CD14-positive monocyte (primary cell): ENCODE data around the gene PRPF31. TPM values are rescaled to one million over a fixed set of nuclear protein-coding genes. Genes with fewer than 3 reads are reported as not detected.
"Not testable (repeated sequence)": the region's sequence is repeated elsewhere in the genome, so short reads cannot be mapped to it uniquely, and the experiment has no call there.

Source experiments
- DNase-seq, 3 donors: peaks; one replicate each; pipeline ENCODE4 v3.0.0-alpha.2; 2011 to 2022
- H2AFZ ChIP-seq: 2 replicates; pipeline ENCODE4 v1.6.0; 2012; ENCODE audit warnings: mild to moderate bottlenecking, low read depth, low read length, inconsistent platforms; ENCODE audit not compliant: insufficient read depth, poor library complexity, severe bottlenecking
- H3K27ac ChIP-seq, 2 donors: 1 replicate in 1 of 2; 2 replicates in 1 of 2; pipeline ENCODE4 v1.5.1; 2012 to 2013; ENCODE audit warnings: low read length in 2 of 2, control low read depth in 1 of 2, inconsistent platforms in 1 of 2, low read depth in 1 of 2, mild to moderate bottlenecking in 1 of 2
- H3K27me3 ChIP-seq, 2 donors: one replicate each; pipeline versions ENCODE4 v1.6.0 to v1.6.1; 2011 to 2013; ENCODE audit warnings: low read length in 2 of 2; ENCODE audit not compliant: control insufficient read depth in 2 of 2, insufficient read depth in 2 of 2
- H3K36me3 ChIP-seq, 2 donors: replicated peaks in 1 of 2; 1 replicate in 1 of 2; 2 replicates in 1 of 2; pipeline versions ENCODE4 v1.5.1 to v1.6.1; 2012 to 2013; ENCODE audit warnings: low read length in 2 of 2, control low read depth in 1 of 2, inconsistent platforms in 1 of 2, mild to moderate bottlenecking in 1 of 2; ENCODE audit not compliant: insufficient read depth in 2 of 2, control insufficient read depth in 1 of 2
- H3K4me1 ChIP-seq, 2 donors: 1 replicate in 1 of 2; 2 replicates in 1 of 2; pipeline versions ENCODE4 v1.5.1 to v1.6.1; 2012 to 2013; ENCODE audit warnings: low read length in 2 of 2, control low read depth in 1 of 2, inconsistent platforms in 1 of 2, mild to moderate bottlenecking in 1 of 2, moderate library complexity in 1 of 2; ENCODE audit not compliant: insufficient read depth in 2 of 2, control insufficient read depth in 1 of 2
- H3K4me2 ChIP-seq: replicated peaks from 2 replicates; pipeline ENCODE3; 2012; ENCODE audit warnings: low read length, moderate library complexity, mild to moderate bottlenecking; ENCODE audit not compliant: poor library complexity, severe bottlenecking; ENCODE audit errors: extremely low read depth
- H3K4me3 ChIP-seq, 3 experiments: fragments of 200-600 bp in 1 of 3; sonication (generic) in 1 of 3; replicated peaks in 1 of 3; 1 replicate in 2 of 3; 2 replicates in 1 of 3; pipeline ENCODE4 v1.5.1; 2011 to 2013; ENCODE audit warnings: low read length in 3 of 3, mild to moderate bottlenecking in 3 of 3, control low read depth in 2 of 3, low read depth in 2 of 3, inconsistent platforms in 1 of 3, moderate library complexity in 1 of 3
- H3K79me2 ChIP-seq: 2 replicates; pipeline ENCODE4 v1.6.0; 2012; ENCODE audit warnings: mild to moderate bottlenecking, control low read depth, inconsistent platforms, low read length, moderate library complexity; ENCODE audit not compliant: insufficient read depth
- H3K9ac ChIP-seq: 2 replicates; pipeline ENCODE4 v1.6.0; 2017; ENCODE audit warnings: low read length, mild to moderate bottlenecking; ENCODE audit not compliant: insufficient read depth, poor library complexity, severe bottlenecking
- H3K9me3 ChIP-seq, 2 donors: replicated peaks in 1 of 2; 1 replicate in 1 of 2; 2 replicates in 1 of 2; pipeline versions ENCODE4 v1.5.1 to v1.6.1; 2012 to 2013; ENCODE audit warnings: low read length in 2 of 2, control low read depth in 1 of 2; ENCODE audit not compliant: control insufficient read depth in 1 of 2, insufficient read depth in 1 of 2
- H4K20me1 ChIP-seq: 2 replicates; pipeline ENCODE4 v1.6.0; 2012; ENCODE audit warnings: mild to moderate bottlenecking, low read length, control low read depth, moderate library complexity; ENCODE audit not compliant: insufficient read depth
- H3K27ac Mint-ChIP-seq, 7 donors: one replicate each; pipeline ENCODE4 v1.8.0; 2020; ENCODE audit warnings: mild to moderate bottlenecking in 7 of 7, mixed read lengths in 7 of 7, moderate library complexity in 6 of 7, inconsistent platforms in 2 of 7
- H3K27me3 Mint-ChIP-seq, 3 donors: one replicate each; pipeline ENCODE4 v1.8.0; 2021 to 2022; ENCODE audit warnings: low read depth in 3 of 3, mild to moderate bottlenecking in 3 of 3, mixed read lengths in 3 of 3, moderate library complexity in 3 of 3, inconsistent platforms in 1 of 3
- H3K36me3 Mint-ChIP-seq, 2 donors: one replicate each; pipeline ENCODE4 v1.8.0; 2020; ENCODE audit warnings: mixed read lengths in 2 of 2, inconsistent platforms in 1 of 2, mild to moderate bottlenecking in 1 of 2
- H3K4me1 Mint-ChIP-seq: one replicate; pipeline ENCODE4 v1.8.0; 2020; ENCODE audit warnings: mild to moderate bottlenecking, mixed read lengths
- H3K4me3 Mint-ChIP-seq, 2 donors: one replicate each; pipeline ENCODE4 v1.8.0; 2020; ENCODE audit warnings: mild to moderate bottlenecking in 2 of 2, mixed read lengths in 2 of 2, moderate library complexity in 1 of 2
- H3K9me3 Mint-ChIP-seq, 7 donors: one replicate each; pipeline ENCODE4 v1.8.0; 2020 to 2022; ENCODE audit warnings: mixed read lengths in 7 of 7, mild to moderate bottlenecking in 6 of 7, moderate library complexity in 6 of 7, inconsistent platforms in 2 of 7
- WGBS: methylation state at CpG from one replicate; pipeline ENCODE4 v1.1.5; 2013; ENCODE audit warnings: missing lambda C conversion rate; ENCODE audit not compliant: insufficient coverage; 5-methylcytosine and 5-hydroxymethylcytosine counted together
- intact Hi-C, 2 donors: fragments of 100-400 bp; cut with micrococcal nuclease; formaldehyde crosslinking; loops; one replicate each; pipeline versions ENCODE4 v1.15.0 to v1.15.1; 2023
- polyA plus RNA-seq, 3 donors: library from polyadenylated mRNA; depleted of rRNA in 1 of 3; unstranded in 2 of 3; stranded (reverse) in 1 of 3; fragments of 300-500 nt in 2 of 3; fragments of >200 nt in 1 of 3; fragmentation: Illumina TruSeq in 2 of 3; gene quantifications; 1 replicate in 2 of 3; 2 replicates in 1 of 3; pipeline ENCODE4 v1.2.3, GENCODE V29; 2012 to 2021
- TF ChIP-seq, protein P1 (sequence below): fragments of 200-600 bp; IDR thresholded peaks from one replicate; pipeline ENCODE4 v1.8.0; 2022; ENCODE audit warnings: antibody characterized with exemption, mild to moderate bottlenecking

Gene PRPF31
- polyA plus RNA-seq, 3 donors, result 34.4 to 51.8 (median 37.6) TPM

DNA sequence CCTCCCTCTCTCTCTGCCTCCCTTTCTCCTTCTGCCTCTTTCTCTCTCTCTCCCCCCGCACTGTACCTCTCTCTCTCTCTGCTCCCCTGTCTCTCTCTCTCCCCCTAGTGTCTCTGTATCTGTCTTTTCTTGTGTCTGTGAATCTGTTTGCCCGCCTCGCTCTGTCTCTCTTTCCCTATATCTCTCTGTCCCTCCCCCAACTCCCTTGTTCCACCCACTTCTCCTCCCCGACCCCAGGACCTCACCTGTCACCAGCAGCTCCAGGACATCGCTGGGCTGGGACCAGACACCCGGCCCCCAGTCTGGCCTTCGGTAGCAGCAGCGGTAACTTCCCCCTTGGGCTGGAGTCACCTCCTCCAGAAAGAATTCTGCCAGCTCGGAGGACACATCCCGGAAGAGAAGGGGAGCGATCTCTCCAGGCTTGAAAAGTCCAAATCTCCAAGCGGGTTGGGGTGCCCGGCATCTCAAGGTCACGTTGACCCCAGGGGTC lies 18.9 kb upstream of the PRPF31 start:
- peaks cover 5 to 9% of the 10 kb centered on the region in 2 donors for H3K9me3 ChIP-seq
- peak overlapping the region; percentile 64 for H2AFZ ChIP-seq
- peak overlapping the region; percentile 72 for H3K4me2 ChIP-seq
- H3K27ac ChIP-seq, result peak overlapping the region; percentile 49 to 80
- H3K27ac Mint-ChIP-seq, result peak overlapping the region; percentile 87 to 94 (median 92)
- H3K27me3 Mint-ChIP-seq, result peaks cover 0 to 9% (median 3%) of the 10 kb centered on the region in 3 donors
- TF ChIP-seq, protein P1, sequence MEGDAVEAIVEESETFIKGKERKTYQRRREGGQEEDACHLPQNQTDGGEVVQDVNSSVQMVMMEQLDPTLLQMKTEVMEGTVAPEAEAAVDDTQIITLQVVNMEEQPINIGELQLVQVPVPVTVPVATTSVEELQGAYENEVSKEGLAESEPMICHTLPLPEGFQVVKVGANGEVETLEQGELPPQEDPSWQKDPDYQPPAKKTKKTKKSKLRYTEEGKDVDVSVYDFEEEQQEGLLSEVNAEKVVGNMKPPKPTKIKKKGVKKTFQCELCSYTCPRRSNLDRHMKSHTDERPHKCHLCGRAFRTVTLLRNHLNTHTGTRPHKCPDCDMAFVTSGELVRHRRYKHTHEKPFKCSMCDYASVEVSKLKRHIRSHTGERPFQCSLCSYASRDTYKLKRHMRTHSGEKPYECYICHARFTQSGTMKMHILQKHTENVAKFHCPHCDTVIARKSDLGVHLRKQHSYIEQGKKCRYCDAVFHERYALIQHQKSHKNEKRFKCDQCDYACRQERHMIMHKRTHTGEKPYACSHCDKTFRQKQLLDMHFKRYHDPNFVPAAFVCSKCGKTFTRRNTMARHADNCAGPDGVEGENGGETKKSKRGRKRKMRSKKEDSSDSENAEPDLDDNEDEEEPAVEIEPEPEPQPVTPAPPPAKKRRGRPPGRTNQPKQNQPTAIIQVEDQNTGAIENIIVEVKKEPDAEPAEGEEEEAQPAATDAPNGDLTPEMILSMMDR, result no peak
- peaks cover 8 to 16% of the 10 kb centered on the region in 2 donors for H3K36me3 ChIP-seq
- H3K9me3 Mint-ChIP-seq, result peaks cover 0 to 13% (median 5%) of the 10 kb centered on the region in 7 donors
- no peaks in the 10 kb centered on the region for H3K27me3 ChIP-seq
- peak; percentile 40 to 58 (median 42) for DNase-seq
- H3K4me3 ChIP-seq, result peak overlapping the region; percentile 17 to 92 (median 26)
- peaks cover 58% of the 10 kb centered on the region for H3K4me1 Mint-ChIP-seq
- H3K79me2 ChIP-seq, result peaks cover 63% of the 10 kb centered on the region
- H4K20me1 ChIP-seq, result peaks cover 31% of the 10 kb centered on the region
- peaks cover 69 to 75% of the 10 kb centered on the region in 2 donors for H3K4me1 ChIP-seq
- H3K36me3 Mint-ChIP-seq, result peaks cover 18 to 35% of the 10 kb centered on the region in 2 donors
- H3K4me3 Mint-ChIP-seq, result peak overlapping the region; percentile 81 to 96
- WGBS, result 5% methylated on average over 13 of the region's 14 CpGs
- intact Hi-C loops, result loop anchor here in 1 of 2 donors (10.0 kb wide), 1 partner anchor 52 kb away; no protein-coding TSS in a partner anchor
- H3K9ac ChIP-seq, result peak overlapping the region; percentile 66

DNA sequence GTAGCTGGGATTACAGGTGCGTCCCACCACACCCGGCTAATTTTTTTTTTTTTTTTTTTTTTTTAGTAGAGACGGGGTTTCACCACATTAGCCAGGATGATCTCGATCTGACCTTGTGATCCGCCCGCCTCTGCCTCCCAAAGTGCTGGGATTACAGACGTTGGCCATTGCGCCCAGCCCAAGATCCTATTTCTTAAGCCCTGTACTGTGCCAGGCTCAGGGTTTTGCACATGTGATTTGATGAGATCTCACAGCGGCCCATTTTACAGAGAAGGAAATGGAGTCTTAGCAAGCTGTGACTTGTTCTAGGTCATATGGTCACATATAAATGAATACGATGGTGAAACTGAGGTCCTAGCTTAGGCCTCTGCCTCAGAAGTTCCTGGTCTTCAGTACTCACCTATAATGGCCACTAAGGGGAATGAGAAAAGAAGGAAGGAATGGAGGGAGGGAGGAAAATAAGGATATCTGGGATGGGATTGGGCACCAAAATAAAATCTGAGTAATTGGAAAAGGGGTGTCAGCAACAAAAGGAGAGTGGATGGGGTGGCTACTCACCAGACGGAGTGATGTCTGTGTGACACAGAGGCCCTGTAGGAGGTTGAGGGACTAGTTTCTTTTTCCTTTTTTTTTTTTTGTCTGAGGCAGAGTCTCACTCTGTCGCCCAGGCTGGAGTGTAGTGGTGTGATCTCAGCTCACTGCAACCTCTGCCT lies 16.2 kb upstream of the PRPF31 start:
- peak overlapping the region; percentile 83 for H3K4me2 ChIP-seq
- H3K27ac ChIP-seq, result peak overlapping the region; percentile 86 to 95
- H3K4me1 Mint-ChIP-seq, result peaks cover 66% of the 10 kb centered on the region
- no peak overlapping the region for H2AFZ ChIP-seq
- H3K9ac ChIP-seq, result peak overlapping the region; percentile 84
- peaks cover 8 to 10% of the 10 kb centered on the region in 2 donors for H3K36me3 ChIP-seq
- H3K4me1 ChIP-seq, result peaks cover 85 to 92% of the 10 kb centered on the region in 2 donors
- peaks cover 5 to 9% of the 10 kb centered on the region in 2 donors for H3K9me3 ChIP-seq
- peaks cover 0 to 8% (median 5%) of the 10 kb centered on the region in 7 donors for H3K9me3 Mint-ChIP-seq
- H3K27ac Mint-ChIP-seq, result peak overlapping the region; percentile 96 to 99 (median 98)
- H3K36me3 Mint-ChIP-seq, result peaks cover 12 to 27% of the 10 kb centered on the region in 2 donors
- no peaks in the 10 kb centered on the region for H3K27me3 ChIP-seq
- WGBS, result 60% methylated on average over 4 of the region's 12 CpGs
- intact Hi-C loops, result loop anchor here in 1 of 2 donors (10.0 kb wide), 1 partner anchor 55 kb away; no protein-coding TSS in a partner anchor
- H3K27me3 Mint-ChIP-seq, result peaks cover 0 to 3% (median 2%) of the 10 kb centered on the region in 3 donors
- peak overlapping the region; percentile 75 to 95 (median 92) for H3K4me3 ChIP-seq
- peaks cover 87% of the 10 kb centered on the region for H3K79me2 ChIP-seq
- TF ChIP-seq, protein P1, result no peak
- DNase-seq, result peak in 2 of 3 donors; percentile 35 to 43
- H3K4me3 Mint-ChIP-seq, result peak overlapping the region; percentile 90 to 94
- H4K20me1 ChIP-seq, result peaks cover 20% of the 10 kb centered on the region

DNA sequence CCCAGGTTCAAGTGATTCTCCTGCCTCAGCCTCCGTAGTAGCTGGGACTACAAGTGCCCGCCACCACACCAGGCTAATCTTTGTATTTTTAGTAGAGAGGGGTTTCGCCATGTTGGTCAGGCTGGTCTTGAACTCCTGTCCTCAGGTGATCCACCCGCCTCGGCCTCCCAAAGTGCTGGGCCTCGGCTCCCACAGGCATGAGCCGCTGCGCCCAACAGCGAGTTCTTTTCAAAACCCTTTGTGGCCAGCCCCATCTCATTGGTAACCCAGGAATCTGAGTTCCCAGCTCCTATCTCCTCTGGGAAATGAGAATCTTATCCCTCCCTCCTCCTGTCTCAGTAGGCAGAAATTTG lies 15.7 kb upstream of the PRPF31 start:
- peak overlapping the region; percentile 96 to 99 (median 98) for H3K27ac Mint-ChIP-seq
- H3K4me3 Mint-ChIP-seq, result peak overlapping the region; percentile 90 to 94
- intact Hi-C loops, result loop anchor here in 1 of 2 donors (10.0 kb wide), 1 partner anchor 55 kb away; no protein-coding TSS in a partner anchor
- H3K27me3 ChIP-seq, DNase-seq, H3K36me3 ChIP-seq, H3K9me3 Mint-ChIP-seq, H3K27me3 Mint-ChIP-seq, H3K9me3 ChIP-seq, H2AFZ ChIP-seq: not testable (repeated sequence)
- H3K36me3 Mint-ChIP-seq, result peaks cover 8 to 23% of the 10 kb centered on the region in 2 donors
- H3K4me1 Mint-ChIP-seq, result peaks cover 62% of the 10 kb centered on the region
- Histone ChIP-seq H3K4me3 (peak overlapping the region; percentile 75 to 95 (median 92)), H3K4me1 (peaks cover 80 to 86% of the 10 kb centered on the region in 2 donors), H3K79me2 (peaks cover 93% of the 10 kb centered on the region), H4K20me1 (peaks cover 15% of the 10 kb centered on the region), H3K27ac (peak overlapping the region; percentile 86 to 95), H3K4me2 (peak overlapping the region; percentile 83), H3K9ac (peak overlapping the region; percentile 84)
- 89% methylated on average over 3 of the region's 9 CpGs for WGBS
